GM23248 (cell line): ENCODE results near the gene ALDH4A1.

Experiments
- EZH2 ChIP-seq: fragments of 200-600 bp; sonication (generic); IDR thresholded peaks from 2 replicates; pipeline ENCODE4 v1.6.1; 2018; ENCODE audit warnings: antibody characterized with exemption, mild to moderate bottlenecking; ENCODE audit not compliant: insufficient read depth, poor library complexity, severe bottlenecking
- EZH2phosphoT487 ChIP-seq: fragments of 200-600 bp; sonication (generic); IDR thresholded peaks from 2 replicates; pipeline ENCODE4 v1.6.1; 2018; ENCODE audit warnings: antibody characterized with exemption, moderate library complexity, mild to moderate bottlenecking, low read depth; ENCODE audit not compliant: insufficient read depth

GRCh38 chr1:18830596-18830995 is 71.8 kb downstream of the ALDH4A1 start:
- TF ChIP-seq EZH2 (no peak), EZH2phosphoT487 (no peak)
